H1 (cell line): ENCODE results near the gene USH1G.

Source experiments
- SIX5 ChIP-seq: IDR thresholded peaks from 2 replicates; pipeline ENCODE4 v1.6.1; 2011; ENCODE audit warnings: mild to moderate bottlenecking, low read depth, low read length
- YY1 ChIP-seq: IDR thresholded peaks from 2 replicates; pipeline ENCODE4 v1.6.1; 2011; ENCODE audit warnings: low read depth, mild to moderate bottlenecking, low read length
- TF ChIP-seq, protein P1 (sequence below), 3 experiments: IDR thresholded peaks; 1 replicate in 2 of 3; 2 replicates in 1 of 3; pipeline versions ENCODE4 v1.5.1 to v1.6.1; 2011; ENCODE audit warnings: low read length in 3 of 3, mild to moderate bottlenecking in 3 of 3, inconsistent platforms in 2 of 3, low read depth in 1 of 3, moderate library complexity in 1 of 3; ENCODE audit not compliant: insufficient read depth in 1 of 3; ENCODE audit errors: control extremely low read depth in 1 of 3

DNA sequence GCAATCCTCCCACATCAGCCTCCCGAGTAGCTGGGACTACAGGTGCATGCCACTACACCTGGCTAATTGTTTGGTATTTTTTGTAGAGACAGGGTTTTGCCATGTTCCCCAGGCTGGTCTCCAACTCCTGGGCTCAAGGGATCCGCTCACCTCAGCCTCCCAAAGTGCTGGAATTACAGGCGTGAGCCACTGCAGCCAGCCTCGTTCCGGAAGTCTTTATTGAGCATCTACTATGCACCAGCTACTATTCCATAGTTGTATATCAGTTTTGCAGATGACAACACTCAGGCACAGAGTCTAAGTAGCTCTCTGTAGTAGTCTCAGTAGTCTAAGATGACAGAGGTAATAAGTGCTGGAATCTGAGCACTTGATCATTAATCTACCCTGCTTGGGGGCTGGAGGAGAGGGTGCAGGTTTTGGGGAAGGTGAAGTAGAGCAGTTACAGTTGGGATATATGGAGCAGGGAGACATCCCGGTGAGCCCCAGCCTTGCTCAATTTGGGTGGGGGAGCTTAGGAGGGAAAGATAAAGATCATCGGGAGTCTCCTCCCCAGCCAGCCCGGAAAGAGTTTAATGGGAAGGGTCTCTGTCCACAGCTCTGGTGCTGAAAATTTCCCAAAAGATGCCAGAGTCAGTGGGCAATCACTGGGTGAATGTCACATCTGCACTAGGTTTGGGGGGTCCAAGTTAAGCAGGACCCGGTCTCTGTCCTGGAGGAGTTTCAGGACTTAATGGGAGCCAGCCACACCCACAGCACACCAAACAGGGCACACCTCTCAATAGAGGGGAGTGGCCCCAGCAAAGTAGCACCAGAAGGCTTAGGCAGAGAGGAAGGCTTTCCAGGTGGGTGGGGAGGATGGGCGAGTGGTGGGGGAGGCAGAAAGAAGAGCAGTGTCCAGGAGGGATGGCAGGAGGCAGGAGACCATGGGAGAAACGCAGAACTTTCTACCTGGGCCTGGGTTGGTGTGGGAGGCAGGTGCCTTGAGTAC, 14.3 kb upstream of the USH1G start:
- TF ChIP-seq YY1: no peak
- TF ChIP-seq, protein P1, sequence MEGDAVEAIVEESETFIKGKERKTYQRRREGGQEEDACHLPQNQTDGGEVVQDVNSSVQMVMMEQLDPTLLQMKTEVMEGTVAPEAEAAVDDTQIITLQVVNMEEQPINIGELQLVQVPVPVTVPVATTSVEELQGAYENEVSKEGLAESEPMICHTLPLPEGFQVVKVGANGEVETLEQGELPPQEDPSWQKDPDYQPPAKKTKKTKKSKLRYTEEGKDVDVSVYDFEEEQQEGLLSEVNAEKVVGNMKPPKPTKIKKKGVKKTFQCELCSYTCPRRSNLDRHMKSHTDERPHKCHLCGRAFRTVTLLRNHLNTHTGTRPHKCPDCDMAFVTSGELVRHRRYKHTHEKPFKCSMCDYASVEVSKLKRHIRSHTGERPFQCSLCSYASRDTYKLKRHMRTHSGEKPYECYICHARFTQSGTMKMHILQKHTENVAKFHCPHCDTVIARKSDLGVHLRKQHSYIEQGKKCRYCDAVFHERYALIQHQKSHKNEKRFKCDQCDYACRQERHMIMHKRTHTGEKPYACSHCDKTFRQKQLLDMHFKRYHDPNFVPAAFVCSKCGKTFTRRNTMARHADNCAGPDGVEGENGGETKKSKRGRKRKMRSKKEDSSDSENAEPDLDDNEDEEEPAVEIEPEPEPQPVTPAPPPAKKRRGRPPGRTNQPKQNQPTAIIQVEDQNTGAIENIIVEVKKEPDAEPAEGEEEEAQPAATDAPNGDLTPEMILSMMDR (IDR thresholded peaks at IDR 0.05; ENCODE audit: control extremely low read depth in 1 of 3, insufficient read depth in 1 of 3, low read depth in 1 of 3, low read length in 3 of 3): no peak
- no peak for TF ChIP-seq SIX5
